GM12878 (cell line): ENCODE data around the gene YBEY. TPM values are rescaled to one million over a fixed set of nuclear protein-coding genes. Genes with fewer than 3 reads are reported as not detected.

ENCODE experiments used
- ATAC-seq: fragments of 200-7000 bp; cut with Tn5 transposase; 3 replicates; pipeline ENCODE4 v1.9.1; 2020; ENCODE audit warnings: mild to moderate bottlenecking, moderate library complexity
- BruUV-seq: library from RNA; stranded (reverse); fragments of 400-500 nt; replicated peaks from 2 replicates; lab custom pipeline; 2021; lab: Mats Ljungman, UMichigan
- CTCF ChIA-PET: fragments of 300-600 bp; sonication (Branson Sonifier 250); formaldehyde crosslinking; extraction: SDS; loops from one replicate; lab custom pipeline; 2021; ENCODE audit warnings: inconsistent platforms; lab: Yijun Ruan, JAX
- POLR2A ChIA-PET: fragments of 350-600 bp; formaldehyde crosslinking; extraction: SDS; loops from one replicate; lab custom pipeline; 2021; ENCODE audit warnings: inconsistent platforms; lab: Charles Lee
- RAD21 ChIA-PET: fragments of 300-600 bp; sonication (Branson Sonifier 250); formaldehyde crosslinking; loops from one replicate; lab custom pipeline; 2023; ENCODE audit warnings: antibody characterized with exemption; ENCODE audit not compliant: unreplicated experiment; lab: Charles Lee
- SMC1A ChIA-PET: fragments of 300-600 bp; sonication (Branson Sonifier 250); formaldehyde crosslinking; loops from one replicate; lab custom pipeline; 2023; ENCODE audit not compliant: unreplicated experiment, uncharacterized antibody; lab: Charles Lee
- DNase-seq: peaks from one replicate; pipeline ENCODE4 v3.0.0-alpha.2; 2011; ENCODE audit warnings: low read depth, low spot score
- FAIRE-seq: peaks from 3 replicates; lab custom pipeline; 2011; peaks lifted over from hg19 to GRCh38; lab: Jason Lieb, UNC
- H2AFZ ChIP-seq: 2 replicates; pipeline ENCODE4 v1.6.0; 2011; ENCODE audit warnings: low read depth, low read length, control low read depth; ENCODE audit not compliant: control insufficient read depth
- H3K27ac ChIP-seq: 2 replicates; pipeline ENCODE4 v1.5.1; 2011; ENCODE audit warnings: control low read depth; ENCODE audit not compliant: control insufficient read depth, insufficient read depth
- H3K27me3 ChIP-seq, 2 experiments: replicated peaks in 1 of 2; 2 replicates each; pipeline versions ENCODE4 v1.6.0 to v1.6.1; 2011; ENCODE audit warnings: low read length in 1 of 2; ENCODE audit not compliant: control insufficient read depth in 2 of 2, insufficient read depth in 2 of 2
- H3K36me3 ChIP-seq, 2 experiments: 2 replicates each; pipeline ENCODE4 v1.5.1; 2011; ENCODE audit warnings: low read length in 1 of 2; ENCODE audit not compliant: control insufficient read depth in 2 of 2, insufficient read depth in 2 of 2
- H3K4me1 ChIP-seq: 2 replicates; pipeline ENCODE4 v1.6.1; 2011; ENCODE audit warnings: mild to moderate bottlenecking, low read length, moderate library complexity, mixed read lengths; ENCODE audit not compliant: control insufficient read depth, insufficient read depth
- H3K4me2 ChIP-seq: 2 replicates; pipeline ENCODE4 v1.6.0; 2011; ENCODE audit warnings: control low read depth; ENCODE audit not compliant: control insufficient read depth, insufficient read depth
- H3K4me3 ChIP-seq: fragments of 200-600 bp; sonication (generic); 2 replicates; pipeline ENCODE4 v1.5.1; 2016
- H3K79me2 ChIP-seq: 2 replicates; pipeline ENCODE4 v1.6.0; 2011; ENCODE audit warnings: low read length; ENCODE audit not compliant: control insufficient read depth, insufficient read depth
- H3K9ac ChIP-seq: 2 replicates; pipeline ENCODE4 v1.8.0; 2011; ENCODE audit warnings: low read length, control low read depth, mixed read lengths; ENCODE audit not compliant: control insufficient read depth, insufficient read depth
- H3K9me3 ChIP-seq: replicated peaks from 3 replicates; pipeline ENCODE4 v1.5.1; 2011; ENCODE audit warnings: mild to moderate bottlenecking, low read length; ENCODE audit not compliant: control insufficient read depth, insufficient read depth
- H4K20me1 ChIP-seq: 2 replicates; pipeline ENCODE4 v1.6.0; 2011; ENCODE audit not compliant: control insufficient read depth, insufficient read depth
- NFXL1 ChIP-seq: fragments of 450-650 bp; IDR thresholded peaks from 2 replicates; pipeline ENCODE4 v1.6.1; 2017; ENCODE audit warnings: antibody characterized with exemption, mild to moderate bottlenecking, borderline replicate concordance
- SIX5 ChIP-seq: IDR thresholded peaks from 2 replicates; pipeline ENCODE4 v1.6.1; 2011; ENCODE audit warnings: mild to moderate bottlenecking, low read depth, low read length, moderate library complexity; ENCODE audit not compliant: severe bottlenecking
- TAF1 ChIP-seq: IDR thresholded peaks from 2 replicates; pipeline ENCODE4 v1.6.1; 2011; ENCODE audit warnings: mild to moderate bottlenecking, low read depth, low read length, borderline replicate concordance
- USF2 ChIP-seq: IDR thresholded peaks from 2 replicates; pipeline ENCODE4 v1.6.1; 2011; ENCODE audit warnings: low read depth, low read length, improper control_type of control experiment, borderline replicate concordance
- WGBS: methylation state at CpG from one replicate; pipeline ENCODE4 v1.1.6; 2016; ENCODE audit warnings: low lambda C conversion rate; ENCODE audit not compliant: insufficient replicate concordance, insufficient coverage; ENCODE audit errors: missing lambda C conversion rate; 5-methylcytosine and 5-hydroxymethylcytosine counted together
- in situ Hi-C: fragments of 300-500 bp; cut with MboI; formaldehyde crosslinking; loops from 9 replicates; pipeline ENCODE4 v1.14.3; 2018; ENCODE audit warnings: mixed read lengths
- intact Hi-C: fragments of 100-400 bp; cut with micrococcal nuclease; formaldehyde crosslinking; loops from one replicate; pipeline ENCODE4 v1.14.2; 2022; ENCODE audit not compliant: unreplicated experiment
- polyA plus RNA-seq, 11 experiments: library from polyadenylated mRNA; depleted of rRNA in 4 of 11; unstranded in 6 of 11; stranded (reverse) in 5 of 11; fragments of >200 nt; fragmentation: Nextera tagmentation in 4 of 11; fragmentation: Illumina TruSeq in 1 of 11; extraction: Ambion mirVana in 4 of 11; extraction: Trizol in 1 of 11; gene quantifications; 1 replicate in 1 of 11; 2 replicates in 10 of 11; pipeline versions ENCODE4 v1.2.1 to v1.2.3, GENCODE V29; 2011 to 2016; ENCODE audit warnings: inconsistent platforms in 2 of 11, missing spikeins in 2 of 11, low read depth in 1 of 11
- total RNA-seq, 4 experiments: library from RNA; depleted of rRNA in 3 of 4; stranded (reverse); fragments of >200 nt in 3 of 4; fragmentation: Illumina TruSeq in 1 of 4; extraction: Trizol in 1 of 4; gene quantifications; 2 replicates each; pipeline versions ENCODE4 v1.2.1 to v1.2.3, GENCODE V29; 2013 to 2021
- TF ChIP-seq, protein P1 (sequence below): IDR thresholded peaks from 2 replicates; pipeline ENCODE4 v1.6.1; 2011; ENCODE audit warnings: low read depth, mild to moderate bottlenecking, low read length, moderate library complexity, borderline replicate concordance; ENCODE audit errors: extremely low read depth

YBEY gene
- total and polyA plus RNA-seq, 10 of the 15 experiments (the other 5 are each of a cell fraction or from before 2014, with no cell fraction given) = 6.5 to 31.4 (median 18.5) TPM

DNA sequence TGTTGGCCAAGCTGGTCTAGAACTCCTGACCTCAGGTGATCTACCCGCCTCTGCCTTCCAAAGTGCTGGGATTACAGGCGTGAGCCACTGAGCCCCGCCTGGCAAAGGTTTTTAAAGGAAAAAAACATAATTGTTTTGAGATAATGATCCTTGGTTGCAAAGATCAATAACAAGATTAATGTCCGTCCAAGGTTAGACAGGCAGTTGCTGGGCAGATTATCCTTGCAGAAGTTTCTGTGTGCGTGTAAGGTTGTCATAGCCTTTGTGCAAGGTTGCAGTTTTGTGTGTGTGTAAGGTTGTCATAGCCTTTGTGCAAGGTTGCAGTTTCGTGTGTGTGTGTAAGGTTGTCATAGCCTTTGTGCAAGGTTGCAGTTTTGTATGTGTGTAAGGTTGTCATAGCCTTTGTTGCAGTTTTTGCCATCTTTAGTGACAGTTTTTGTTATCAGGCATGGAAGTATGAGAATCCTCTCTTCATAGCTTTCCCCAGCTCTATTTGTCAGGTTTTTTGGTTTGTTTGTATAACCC is 3.6 kb downstream of the YBEY start (continued):
- TF ChIP-seq NFXL1 = no peak

DNA sequence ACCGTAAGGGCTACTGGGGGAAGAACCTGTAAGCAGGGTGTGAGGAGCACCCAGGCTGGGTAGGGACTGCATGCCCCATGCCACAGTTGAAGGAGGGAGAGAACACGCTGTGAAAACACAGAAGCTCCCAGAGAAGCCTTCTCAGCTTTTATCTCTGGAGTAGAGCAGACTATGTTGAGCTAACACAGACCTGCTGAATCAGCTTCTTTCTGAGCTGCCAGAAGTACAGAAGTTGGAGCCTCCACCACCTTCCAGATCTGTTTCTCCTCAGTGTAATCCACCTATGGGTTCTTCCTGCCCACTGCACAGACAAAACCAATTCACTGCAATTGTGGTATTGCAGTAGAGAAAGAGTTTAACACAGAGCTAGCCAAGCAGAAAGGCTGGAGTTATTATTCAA is 5.4 kb downstream of the YBEY start:
- H3K36me3 ChIP-seq = peaks cover 5 to 12% of the 10 kb centered on the region in 2 experiments; a peak in 3 of 4 replicates
- FAIRE-seq (no peak), DNase-seq (no peak), ATAC-seq (no peak)
- SMC1A ChIA-PET = no interaction called here
- H2AFZ ChIP-seq = no peak overlapping the region
- BruUV-seq = no TSS peak
- H3K4me2 ChIP-seq = no peak overlapping the region
- RAD21 ChIA-PET = no interaction called here
- H4K20me1 ChIP-seq = no peaks in the 10 kb centered on the region
- H3K4me3 ChIP-seq = no peak overlapping the region
- H3K9me3 ChIP-seq = peaks cover 11% of the 10 kb centered on the region; the same call in 2 of the 3 replicates
- POLR2A ChIA-PET = no interaction called here
- peaks cover 6% of the 10 kb centered on the region for H3K4me1 ChIP-seq
- 100% methylated on average over 2 of the region's 2 CpGs for WGBS
- H3K9ac ChIP-seq = no peak overlapping the region
- no peak for TF ChIP-seq SIX5
- TF ChIP-seq, protein P1, sequence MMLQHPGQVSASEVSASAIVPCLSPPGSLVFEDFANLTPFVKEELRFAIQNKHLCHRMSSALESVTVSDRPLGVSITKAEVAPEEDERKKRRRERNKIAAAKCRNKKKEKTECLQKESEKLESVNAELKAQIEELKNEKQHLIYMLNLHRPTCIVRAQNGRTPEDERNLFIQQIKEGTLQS = no peak
- TF ChIP-seq TAF1 = no peak
- no peak for TF ChIP-seq USF2
- in situ Hi-C loops (no loop called here), intact Hi-C loops (no loop called here)
- peaks cover 13% of the 10 kb centered on the region for H3K79me2 ChIP-seq
- no peak overlapping the region for H3K27ac ChIP-seq
- H3K27me3 ChIP-seq = no peaks in the 10 kb centered on the region
- CTCF ChIA-PET = no interaction called here
